ENCODE data around the gene HMGA1. TPM values are rescaled to one million over a fixed set of nuclear protein-coding genes. Genes with fewer than 3 reads are reported as not detected.
A peak's percentile ranks its signal among the peaks of the same experiment; 100 is the strongest.

The HMGA1 gene
- total RNA-seq, 1 experiment from 2014 or later = 337 TPM

DNA sequence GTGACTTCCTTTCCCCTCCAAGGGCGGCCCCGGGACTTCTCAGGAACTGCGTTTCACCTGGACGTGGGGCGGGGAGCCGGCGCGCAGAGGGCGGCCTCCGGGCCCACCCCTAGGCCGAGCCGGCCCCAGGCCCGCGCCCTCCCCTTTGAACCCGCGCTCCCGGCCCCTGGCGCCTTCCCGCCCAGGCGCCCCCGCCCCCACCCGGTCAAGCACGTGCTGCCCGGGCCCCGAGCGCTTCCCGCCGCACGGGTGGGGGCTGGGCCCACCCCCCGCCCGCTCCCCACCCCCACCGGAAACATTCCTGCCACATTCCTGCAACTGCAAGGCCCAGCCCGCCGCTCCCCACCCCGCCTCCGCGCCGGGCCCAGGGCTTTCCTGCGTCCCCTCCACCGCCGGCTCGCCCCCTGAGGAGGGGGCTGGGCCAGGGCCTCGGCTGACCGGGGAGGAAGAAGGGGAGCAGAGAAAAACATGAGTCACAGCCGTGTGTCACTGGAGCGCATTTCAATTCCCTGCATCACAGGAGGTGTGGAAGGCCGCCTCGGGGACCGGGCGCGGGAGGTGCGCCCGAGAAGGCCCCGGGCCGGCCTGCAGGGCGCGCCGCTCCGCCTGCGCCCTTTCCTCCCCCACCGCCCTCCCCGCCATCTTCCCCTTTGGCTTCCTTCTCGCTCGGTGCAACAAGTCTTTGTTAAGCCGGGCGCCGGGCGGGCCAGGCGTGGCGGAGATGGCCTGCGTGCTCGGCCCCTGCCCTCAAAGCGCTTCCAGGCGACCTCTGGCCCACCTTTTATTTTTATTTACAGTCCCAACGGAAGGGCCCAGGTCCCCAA is 1.2 kb upstream of the HMGA1 start:
- H4K20me1 ChIP-seq (ENCODE audit: insufficient read depth, low read depth, low read length) = peaks cover 22% of the 10 kb centered on the region
- peaks cover 32% of the 10 kb centered on the region for H3K4me1 ChIP-seq (ENCODE audit: low read length)
- no peak overlapping the region for H2AFZ ChIP-seq (ENCODE audit: low read length)
- peak overlapping the region; percentile 94 for H3K9ac ChIP-seq (ENCODE audit: low read length)
- peaks cover 23% of the 10 kb centered on the region for H3K36me3 ChIP-seq (ENCODE audit: insufficient read depth, low read length)
- H3K27me3 ChIP-seq (ENCODE audit: low read length) = no peaks in the 10 kb centered on the region
- no peaks in the 10 kb centered on the region for H3K9me2 ChIP-seq (replicated peaks; ENCODE audit: insufficient read depth, low read length)
- peak overlapping the region; percentile 80 for H3K4me2 ChIP-seq (ENCODE audit: low read depth, low read length, poor library complexity, severe bottlenecking)
- H3K27ac ChIP-seq (ENCODE audit: low read length) = no peak overlapping the region; the same call in 1 of the 2 replicates
- no peaks in the 10 kb centered on the region for H3K9me3 ChIP-seq (ENCODE audit: low read length)
- peaks cover 30% of the 10 kb centered on the region for H3K79me2 ChIP-seq (ENCODE audit: low read length)
- DNase-seq = peak; percentile 79
- peak overlapping the region; percentile 79 for H3K4me3 ChIP-seq (ENCODE audit: low read length)

DNA sequence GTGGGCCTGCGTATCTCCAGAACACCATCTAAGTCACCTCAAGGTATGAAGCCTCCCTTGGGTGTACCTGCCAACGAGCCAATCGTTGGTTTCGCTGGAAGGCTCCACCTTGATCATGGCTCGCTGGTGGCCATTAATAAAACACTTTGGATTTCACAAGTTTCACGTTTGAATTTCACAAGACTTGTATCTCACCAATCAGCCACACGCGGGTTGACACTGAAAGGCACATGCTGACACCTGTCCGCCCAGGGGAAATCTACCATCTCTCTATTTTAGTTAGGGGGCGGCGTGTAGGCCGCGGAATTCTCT is 586 bp upstream of the HMGA1 start:
- H3K27ac ChIP-seq (ENCODE audit: low read length) = peak overlapping the region; percentile 81
- no peaks in the 10 kb centered on the region for H3K27me3 ChIP-seq (ENCODE audit: low read length)
- peak overlapping the region; percentile 80 for H3K4me2 ChIP-seq (ENCODE audit: low read depth, low read length, poor library complexity, severe bottlenecking)
- H3K9me2 ChIP-seq (replicated peaks; ENCODE audit: insufficient read depth, low read length) = no peaks in the 10 kb centered on the region
- peak overlapping the region; percentile 79 for H3K4me3 ChIP-seq (ENCODE audit: low read length)
- no peak overlapping the region for H2AFZ ChIP-seq (ENCODE audit: low read length)
- peaks cover 29% of the 10 kb centered on the region for H3K36me3 ChIP-seq (ENCODE audit: insufficient read depth, low read length)
- no peaks in the 10 kb centered on the region for H3K9me3 ChIP-seq (ENCODE audit: low read length)
- peaks cover 26% of the 10 kb centered on the region for H4K20me1 ChIP-seq (ENCODE audit: insufficient read depth, low read depth, low read length)
- peaks cover 35% of the 10 kb centered on the region for H3K79me2 ChIP-seq (ENCODE audit: low read length)
- peak overlapping the region; percentile 94 for H3K9ac ChIP-seq (ENCODE audit: low read length)
- H3K4me1 ChIP-seq (ENCODE audit: low read length) = peaks cover 32% of the 10 kb centered on the region
- peak; percentile 82 for DNase-seq

GRCh38 chr6:34237316-34237721 is 646 bp downstream of the HMGA1 start:
- H4K20me1 ChIP-seq (ENCODE audit: insufficient read depth, low read depth, low read length) = peaks cover 37% of the 10 kb centered on the region
- peak overlapping the region; percentile 100 for H3K9ac ChIP-seq (ENCODE audit: low read length)
- H3K4me3 ChIP-seq (ENCODE audit: low read length) = peak overlapping the region; percentile 71
- peak; percentile 68 for DNase-seq
- H3K4me2 ChIP-seq (ENCODE audit: low read depth, low read length, poor library complexity, severe bottlenecking) = peak overlapping the region; percentile 86
- peak overlapping the region; percentile 96 for H3K27ac ChIP-seq (ENCODE audit: low read length)
- peaks cover 35% of the 10 kb centered on the region for H3K79me2 ChIP-seq (ENCODE audit: low read length)
- H3K9me2 ChIP-seq (replicated peaks; ENCODE audit: insufficient read depth, low read length) = no peaks in the 10 kb centered on the region
- H2AFZ ChIP-seq (ENCODE audit: low read length) = no peak overlapping the region
- no peaks in the 10 kb centered on the region for H3K9me3 ChIP-seq (ENCODE audit: low read length)
- peaks cover 40% of the 10 kb centered on the region for H3K36me3 ChIP-seq (ENCODE audit: insufficient read depth, low read length)
- no peaks in the 10 kb centered on the region for H3K27me3 ChIP-seq (ENCODE audit: low read length)
- peaks cover 40% of the 10 kb centered on the region for H3K4me1 ChIP-seq (ENCODE audit: low read length)

GRCh38 chr6:34237722-34238584 is 1.3 kb downstream of the HMGA1 start:
- no peaks in the 10 kb centered on the region for H3K27me3 ChIP-seq (ENCODE audit: low read length)
- H3K4me2 ChIP-seq (ENCODE audit: low read depth, low read length, poor library complexity, severe bottlenecking) = peak overlapping the region; percentile 86
- H3K9ac ChIP-seq (ENCODE audit: low read length) = peak overlapping the region; percentile 100
- peak overlapping the region; percentile 71 for H3K4me3 ChIP-seq (ENCODE audit: low read length)
- peak overlapping the region; percentile 96 for H3K27ac ChIP-seq (ENCODE audit: low read length)
- H3K9me2 ChIP-seq (replicated peaks; ENCODE audit: insufficient read depth, low read length) = no peaks in the 10 kb centered on the region
- peaks cover 41% of the 10 kb centered on the region for H4K20me1 ChIP-seq (ENCODE audit: insufficient read depth, low read depth, low read length)
- H3K36me3 ChIP-seq (ENCODE audit: insufficient read depth, low read length) = peaks cover 44% of the 10 kb centered on the region
- peaks cover 35% of the 10 kb centered on the region for H3K79me2 ChIP-seq (ENCODE audit: low read length)
- DNase-seq = peak; percentile 93
- H3K9me3 ChIP-seq (ENCODE audit: low read length) = no peaks in the 10 kb centered on the region
- peaks cover 40% of the 10 kb centered on the region for H3K4me1 ChIP-seq (ENCODE audit: low read length)
- no peak overlapping the region for H2AFZ ChIP-seq (ENCODE audit: low read length)

DNA sequence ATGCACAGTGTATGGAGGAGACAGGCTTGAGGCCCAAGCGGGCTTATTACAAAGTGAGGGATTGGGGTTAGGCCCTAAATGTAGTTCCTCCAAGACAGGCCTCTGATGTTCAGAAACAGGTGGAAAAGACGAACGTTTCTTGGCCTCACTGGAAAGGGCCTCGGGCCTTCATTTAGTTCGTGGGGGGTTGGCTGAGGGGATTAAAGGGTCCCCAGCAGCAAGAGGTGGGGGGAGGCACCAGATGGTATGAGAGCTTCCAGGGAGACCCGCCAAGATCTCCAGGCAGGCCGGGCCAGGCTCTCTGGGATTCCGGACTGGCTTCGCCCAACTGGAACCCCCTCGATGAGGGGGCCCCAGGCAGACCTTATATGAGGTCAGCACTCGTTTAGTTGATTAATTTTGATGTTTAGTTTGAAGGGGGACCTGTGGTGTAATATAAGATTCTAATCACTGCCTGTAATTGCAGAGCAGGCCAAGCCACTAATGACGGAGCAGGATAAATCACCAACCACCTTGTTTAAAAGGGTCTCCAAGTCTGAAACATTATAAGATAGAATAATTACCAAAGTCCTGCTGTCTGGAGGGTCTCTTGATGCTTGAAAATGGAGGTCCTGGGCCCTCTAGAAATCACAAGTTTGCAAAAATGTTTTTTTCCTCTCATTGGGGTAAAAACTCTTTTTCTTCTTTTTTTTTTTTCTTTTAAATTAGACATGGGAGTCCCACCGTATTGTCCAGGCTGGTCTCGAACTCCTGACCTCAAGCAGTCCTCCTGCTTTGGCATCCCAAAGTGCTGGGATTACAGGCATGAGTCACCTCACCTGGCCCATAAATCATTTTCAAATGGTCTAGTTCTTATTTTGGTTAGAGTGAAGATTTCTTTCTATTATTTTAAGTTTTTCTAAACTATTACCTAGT is 2.2 kb downstream of the HMGA1 start:
- Histone ChIP-seq H3K4me3 (ENCODE audit: low read length) (peak overlapping the region; percentile 71), H3K27ac (ENCODE audit: low read length) (peak overlapping the region; percentile 96), H4K20me1 (ENCODE audit: insufficient read depth, low read depth, low read length) (peaks cover 41% of the 10 kb centered on the region), H3K9ac (ENCODE audit: low read length) (peak overlapping the region; percentile 100), H3K27me3 (ENCODE audit: low read length) (no peaks in the 10 kb centered on the region), H3K79me2 (ENCODE audit: low read length) (peaks cover 35% of the 10 kb centered on the region), H2AFZ (ENCODE audit: low read length) (no peak overlapping the region), H3K9me3 (ENCODE audit: low read length) (no peaks in the 10 kb centered on the region), H3K4me2 (ENCODE audit: low read depth, low read length, poor library complexity, severe bottlenecking) (peak overlapping the region; percentile 86), H3K36me3 (ENCODE audit: insufficient read depth, low read length) (peaks cover 47% of the 10 kb centered on the region), H3K9me2 (replicated peaks; ENCODE audit: insufficient read depth, low read length) (no peaks in the 10 kb centered on the region), H3K4me1 (ENCODE audit: low read length) (peaks cover 44% of the 10 kb centered on the region)
- DNase-seq = no peak

DNA sequence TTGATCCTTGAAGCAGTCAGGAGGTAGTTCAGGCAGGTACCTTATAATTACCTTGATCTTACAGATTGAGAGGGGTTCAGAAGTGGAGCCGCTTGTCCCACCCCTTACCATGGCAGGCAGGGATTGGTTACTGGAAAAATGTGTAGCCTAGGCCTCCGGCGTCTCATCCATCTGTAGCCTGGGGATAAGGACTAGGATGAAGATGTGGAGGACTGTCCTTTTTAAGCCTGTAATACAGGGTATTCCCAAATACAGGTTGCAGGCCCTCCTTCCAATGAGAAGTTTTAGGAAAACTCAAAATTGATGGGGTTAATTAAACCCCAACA is 2.8 kb downstream of the HMGA1 start:
- peaks cover 41% of the 10 kb centered on the region for H4K20me1 ChIP-seq (ENCODE audit: insufficient read depth, low read depth, low read length)
- H3K4me2 ChIP-seq (ENCODE audit: low read depth, low read length, poor library complexity, severe bottlenecking) = peak overlapping the region; percentile 86
- H3K27me3 ChIP-seq (ENCODE audit: low read length) = no peaks in the 10 kb centered on the region
- H3K4me1 ChIP-seq (ENCODE audit: low read length) = peaks cover 44% of the 10 kb centered on the region
- H3K36me3 ChIP-seq (ENCODE audit: insufficient read depth, low read length) = peaks cover 47% of the 10 kb centered on the region
- peaks cover 35% of the 10 kb centered on the region for H3K79me2 ChIP-seq (ENCODE audit: low read length)
- H3K9me3 ChIP-seq (ENCODE audit: low read length) = no peaks in the 10 kb centered on the region
- no peak for DNase-seq
- H3K9me2 ChIP-seq (replicated peaks; ENCODE audit: insufficient read depth, low read length) = no peaks in the 10 kb centered on the region
- H2AFZ ChIP-seq (ENCODE audit: low read length) = no peak overlapping the region
- H3K9ac ChIP-seq (ENCODE audit: low read length) = peak overlapping the region; percentile 100
- peak overlapping the region; percentile 71; the same call in 1 of the 2 replicates for H3K4me3 ChIP-seq (ENCODE audit: low read length)
- peak overlapping the region; percentile 96 for H3K27ac ChIP-seq (ENCODE audit: low read length)

- Histone ChIP-seq H3K4me3 (ENCODE audit: low read length) (peak overlapping the region; percentile 71; the same call in 1 of the 2 replicates), H3K79me2 (ENCODE audit: low read length) (peaks cover 35% of the 10 kb centered on the region), H3K27ac (ENCODE audit: low read length) (peak overlapping the region; percentile 96; the same call in 1 of the 2 replicates)
Measured at GRCh38 chr6:34239893-34240292, 3.2 kb downstream of the HMGA1 start.

More at GRCh38 chr6:34239893-34240292, 3.2 kb downstream of the HMGA1 start:
- H3K27me3 ChIP-seq (ENCODE audit: low read length) = no peaks in the 10 kb centered on the region
- H4K20me1 ChIP-seq (ENCODE audit: insufficient read depth, low read depth, low read length) = peaks cover 41% of the 10 kb centered on the region
- H3K4me1 ChIP-seq (ENCODE audit: low read length) = peaks cover 44% of the 10 kb centered on the region
- no peaks in the 10 kb centered on the region for H3K9me3 ChIP-seq (ENCODE audit: low read length)
- DNase-seq = no peak
- peak overlapping the region; percentile 100; the same call in 1 of the 2 replicates for H3K9ac ChIP-seq (ENCODE audit: low read length)
- no peaks in the 10 kb centered on the region for H3K9me2 ChIP-seq (replicated peaks; ENCODE audit: insufficient read depth, low read length)
- no peak overlapping the region for H2AFZ ChIP-seq (ENCODE audit: low read length)
- H3K4me2 ChIP-seq (ENCODE audit: low read depth, low read length, poor library complexity, severe bottlenecking) = peak overlapping the region; percentile 86
- peaks cover 47% of the 10 kb centered on the region for H3K36me3 ChIP-seq (ENCODE audit: insufficient read depth, low read length)

Measured in Karpas-422 (cell line).